ENCODE measurements around the gene SETD1B.

DNA sequence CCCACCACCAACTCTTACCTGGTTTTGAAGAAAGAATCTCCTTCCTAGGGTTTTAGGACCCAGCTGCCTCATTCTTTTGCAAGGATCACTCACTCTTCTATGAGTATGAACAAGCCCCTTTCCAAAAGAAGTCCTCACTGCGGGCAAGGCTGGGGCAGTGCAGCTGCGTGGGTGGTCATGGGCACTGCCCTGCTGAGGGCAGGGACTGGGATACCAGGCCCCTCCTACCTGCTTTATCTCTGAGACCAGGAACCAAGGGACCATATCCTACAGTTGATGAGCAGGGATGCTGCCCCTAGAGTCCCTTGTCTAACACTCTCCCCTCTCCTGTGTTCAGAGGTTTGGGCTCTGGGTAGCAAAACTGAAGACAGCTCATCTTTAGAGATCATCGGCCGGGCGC lies 34.3 kb downstream of the SETD1B start:
- no peak for TF ChIP-seq POLR2A (IDR thresholded peaks at IDR 0.05)
- TF ChIP-seq, protein P1, sequence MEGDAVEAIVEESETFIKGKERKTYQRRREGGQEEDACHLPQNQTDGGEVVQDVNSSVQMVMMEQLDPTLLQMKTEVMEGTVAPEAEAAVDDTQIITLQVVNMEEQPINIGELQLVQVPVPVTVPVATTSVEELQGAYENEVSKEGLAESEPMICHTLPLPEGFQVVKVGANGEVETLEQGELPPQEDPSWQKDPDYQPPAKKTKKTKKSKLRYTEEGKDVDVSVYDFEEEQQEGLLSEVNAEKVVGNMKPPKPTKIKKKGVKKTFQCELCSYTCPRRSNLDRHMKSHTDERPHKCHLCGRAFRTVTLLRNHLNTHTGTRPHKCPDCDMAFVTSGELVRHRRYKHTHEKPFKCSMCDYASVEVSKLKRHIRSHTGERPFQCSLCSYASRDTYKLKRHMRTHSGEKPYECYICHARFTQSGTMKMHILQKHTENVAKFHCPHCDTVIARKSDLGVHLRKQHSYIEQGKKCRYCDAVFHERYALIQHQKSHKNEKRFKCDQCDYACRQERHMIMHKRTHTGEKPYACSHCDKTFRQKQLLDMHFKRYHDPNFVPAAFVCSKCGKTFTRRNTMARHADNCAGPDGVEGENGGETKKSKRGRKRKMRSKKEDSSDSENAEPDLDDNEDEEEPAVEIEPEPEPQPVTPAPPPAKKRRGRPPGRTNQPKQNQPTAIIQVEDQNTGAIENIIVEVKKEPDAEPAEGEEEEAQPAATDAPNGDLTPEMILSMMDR (IDR thresholded peaks at IDR 0.05) = no peak
